NCI-H128 (cell line): Measurements from ENCODE around the gene TFDP1.

Experiments
- DNase-seq: peaks from one replicate; lab custom pipeline; 2025; ENCODE audit not compliant: unreplicated experiment; lab: John Stamatoyannopoulos, UW

The TFDP1 gene

DNA sequence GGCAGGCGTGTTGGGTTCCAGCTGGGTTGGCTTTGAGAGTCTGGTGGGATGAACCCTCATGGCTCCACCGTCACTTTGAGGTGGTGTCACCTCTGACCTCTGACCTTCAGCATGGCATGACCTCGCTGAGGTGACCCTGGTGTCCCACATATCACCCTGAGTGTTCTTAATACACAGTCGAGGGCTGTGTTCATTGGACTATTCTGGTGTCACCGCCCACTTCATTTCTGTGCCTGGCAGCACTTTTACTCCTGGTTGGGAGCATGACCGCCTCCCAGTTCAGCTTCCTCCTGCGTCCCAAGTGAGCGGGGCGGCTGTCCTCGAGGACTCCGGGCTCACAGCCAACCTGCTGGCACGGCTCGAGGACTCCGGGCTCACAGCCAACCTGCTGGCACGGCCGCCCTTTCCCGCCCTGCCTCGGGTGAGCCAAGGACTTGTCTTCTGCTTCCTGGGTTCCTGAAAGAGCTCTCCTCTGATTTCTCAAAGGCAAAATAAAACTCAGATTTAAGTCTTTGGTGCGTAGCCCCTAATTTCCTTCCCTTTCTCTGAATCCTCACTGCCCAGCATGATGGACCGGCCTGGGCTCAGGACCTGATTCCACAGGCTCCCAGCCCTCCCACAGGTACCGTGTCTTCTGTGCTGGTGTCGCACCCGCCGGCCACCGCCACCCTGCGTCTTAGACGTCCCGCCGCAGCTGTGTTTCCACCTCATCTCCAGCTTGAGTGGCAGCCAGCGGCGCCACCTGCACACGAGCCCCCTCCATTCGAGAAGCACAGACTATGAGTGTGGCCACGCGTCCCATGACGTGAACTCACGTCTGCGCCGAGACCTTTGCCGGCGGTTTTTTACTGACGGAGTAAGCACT is 63.0 kb downstream of the TFDP1 start:
- peak; percentile 80 for DNase-seq

DNA sequence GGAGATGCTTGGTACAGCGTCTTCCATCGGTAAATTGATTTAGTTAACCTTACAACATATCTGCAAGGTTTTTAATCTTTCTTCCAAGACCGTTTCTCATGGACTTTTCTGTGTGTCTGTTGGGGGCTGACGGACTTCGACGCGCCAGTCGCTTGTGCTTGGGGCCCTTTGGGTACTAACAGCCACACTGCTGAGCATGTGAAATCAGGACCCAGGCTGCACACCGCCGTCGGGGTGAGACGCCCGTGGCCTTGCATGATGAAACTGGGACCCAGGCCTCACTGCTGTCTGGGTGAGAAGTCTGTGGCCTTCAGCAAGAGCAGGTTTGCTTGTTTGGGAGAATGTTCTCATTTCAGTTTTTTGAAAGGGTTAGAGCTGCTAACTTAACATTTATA is 63.7 kb downstream of the TFDP1 start:
- no peak for DNase-seq

DNA sequence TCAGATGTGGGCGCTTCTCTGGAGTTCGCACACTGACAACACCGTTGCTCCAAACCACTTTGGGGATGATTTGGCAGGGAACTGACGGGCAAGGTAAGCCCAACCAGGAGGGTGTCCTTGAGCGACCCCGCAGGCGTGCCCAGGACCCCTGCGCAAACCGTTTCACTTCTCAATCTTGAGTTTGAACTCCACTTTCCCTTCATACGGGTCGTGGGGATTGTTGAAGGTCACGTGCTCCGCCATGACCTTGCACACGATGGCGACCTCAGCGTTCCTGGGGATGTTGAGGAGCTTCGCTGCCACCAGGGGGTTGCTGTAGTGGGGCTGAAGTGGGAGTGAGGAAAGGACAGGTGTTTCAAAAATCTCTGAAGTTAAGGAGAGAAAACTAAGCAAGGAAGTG is 64.7 kb downstream of the TFDP1 start:
- DNase-seq: no peak

GRCh38 chr13:113650275-113650674 is 65.7 kb downstream of the TFDP1 start:
- DNase-seq: no peak

GRCh38 chr13:113650731-113651148 is 66.2 kb downstream of the TFDP1 start:
- DNase-seq: no peak

DNA sequence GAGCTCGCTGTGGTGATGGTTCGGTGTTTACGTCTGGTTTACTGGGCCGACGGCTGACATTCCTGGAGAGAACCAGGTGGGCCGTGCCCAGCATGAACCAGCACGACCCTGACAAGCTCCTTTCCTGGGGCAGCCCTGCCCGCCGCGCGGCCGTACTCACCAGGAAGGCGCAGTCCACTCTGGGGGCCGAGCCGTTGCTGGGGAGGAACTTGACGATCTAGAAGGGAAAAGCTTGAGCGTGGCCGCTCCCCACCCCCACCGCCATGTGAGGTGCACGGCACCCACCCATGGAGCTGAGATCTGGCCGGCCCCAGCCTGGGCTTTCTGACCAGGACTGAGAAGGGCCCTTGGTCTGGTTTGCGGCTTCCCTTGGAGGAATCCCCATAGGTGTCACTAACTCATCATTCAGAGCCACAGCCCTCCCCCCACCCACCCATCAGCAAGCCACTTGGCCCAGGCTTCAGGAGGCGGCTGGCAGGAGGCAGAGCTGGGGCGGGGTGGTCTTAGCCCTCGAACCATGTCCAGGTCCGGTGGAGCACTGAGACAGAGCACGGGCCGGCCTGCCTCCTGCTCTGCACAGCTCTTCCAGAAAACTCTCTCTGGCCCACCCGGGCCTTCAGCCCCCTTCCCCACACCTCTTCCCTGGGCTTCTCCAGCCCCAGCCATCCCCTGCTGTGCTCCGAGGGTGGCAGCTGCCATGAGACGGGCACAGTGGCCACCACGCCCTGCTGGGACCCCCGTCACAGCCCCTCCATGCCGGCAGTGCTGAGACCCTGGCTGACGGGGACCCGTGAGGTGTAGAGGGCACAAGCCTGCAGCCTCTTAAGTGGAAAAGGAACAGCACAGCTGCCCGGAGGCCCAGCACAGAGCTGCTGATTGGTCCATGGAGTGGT is 67.2 kb downstream of the TFDP1 start:
- no peak for DNase-seq

- DNase-seq: no peak
Measured at GRCh38 chr13:113652404-113653263, 68.1 kb downstream of the TFDP1 start.

- DNase-seq: no peak
Measured at GRCh38 chr13:113653264-113654174, 69.0 kb downstream of the TFDP1 start.

DNA sequence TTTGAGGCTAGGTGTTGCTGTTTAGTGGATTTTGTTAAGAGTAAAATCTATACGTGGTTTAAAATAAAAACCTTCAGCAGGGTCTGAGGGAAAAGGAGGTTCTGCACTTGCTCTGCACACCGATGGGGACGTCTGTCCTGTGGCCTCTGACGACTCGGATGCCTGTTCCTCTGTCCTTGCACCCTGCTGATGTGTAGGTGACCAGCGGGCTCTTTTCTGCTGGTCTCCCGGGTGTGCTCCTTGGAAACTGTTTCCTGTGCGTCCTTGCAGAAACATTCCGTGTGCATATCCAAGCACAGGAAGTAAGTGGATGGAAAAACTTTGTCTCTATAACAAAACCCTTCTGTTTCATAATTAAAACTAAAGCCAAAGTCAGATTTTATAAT is 69.6 kb downstream of the TFDP1 start:
- DNase-seq: no peak

DNA sequence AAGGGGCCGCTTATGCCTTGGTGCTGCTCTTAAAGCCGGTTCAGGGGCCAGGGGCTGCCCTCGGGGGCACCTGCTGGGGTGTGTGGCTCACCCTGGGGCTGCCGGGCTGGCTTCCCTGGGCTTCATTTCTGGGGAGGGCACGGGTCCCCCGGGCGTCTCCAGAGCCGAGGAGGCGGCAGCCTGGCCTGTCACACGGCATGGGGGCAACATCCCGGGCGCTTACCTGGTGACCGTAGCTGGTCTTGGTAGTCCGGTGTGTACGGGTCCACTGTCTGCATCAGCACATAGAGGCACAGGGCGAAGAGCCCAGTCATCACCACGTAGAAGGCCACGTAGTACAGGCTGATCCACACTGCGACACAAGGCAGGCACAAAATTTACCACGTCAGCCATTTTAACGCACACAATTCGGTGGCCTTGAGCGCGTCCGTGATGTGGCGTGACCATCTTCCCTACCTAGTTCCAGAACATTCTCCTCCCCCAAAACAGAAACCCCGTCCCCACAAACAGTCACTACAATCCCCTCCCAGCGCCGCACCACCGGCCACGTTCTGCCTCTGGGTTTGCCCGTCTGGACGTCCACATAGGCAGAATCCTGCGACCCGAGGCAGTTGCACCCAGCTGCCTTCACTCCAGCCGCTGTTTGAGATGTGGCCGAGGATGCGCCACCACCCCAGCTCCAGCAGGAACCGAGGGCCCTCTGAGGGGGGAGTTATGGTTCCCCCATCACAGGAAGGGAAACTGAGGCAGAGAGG is 70.2 kb downstream of the TFDP1 start:
- DNase-seq: no peak

DNA sequence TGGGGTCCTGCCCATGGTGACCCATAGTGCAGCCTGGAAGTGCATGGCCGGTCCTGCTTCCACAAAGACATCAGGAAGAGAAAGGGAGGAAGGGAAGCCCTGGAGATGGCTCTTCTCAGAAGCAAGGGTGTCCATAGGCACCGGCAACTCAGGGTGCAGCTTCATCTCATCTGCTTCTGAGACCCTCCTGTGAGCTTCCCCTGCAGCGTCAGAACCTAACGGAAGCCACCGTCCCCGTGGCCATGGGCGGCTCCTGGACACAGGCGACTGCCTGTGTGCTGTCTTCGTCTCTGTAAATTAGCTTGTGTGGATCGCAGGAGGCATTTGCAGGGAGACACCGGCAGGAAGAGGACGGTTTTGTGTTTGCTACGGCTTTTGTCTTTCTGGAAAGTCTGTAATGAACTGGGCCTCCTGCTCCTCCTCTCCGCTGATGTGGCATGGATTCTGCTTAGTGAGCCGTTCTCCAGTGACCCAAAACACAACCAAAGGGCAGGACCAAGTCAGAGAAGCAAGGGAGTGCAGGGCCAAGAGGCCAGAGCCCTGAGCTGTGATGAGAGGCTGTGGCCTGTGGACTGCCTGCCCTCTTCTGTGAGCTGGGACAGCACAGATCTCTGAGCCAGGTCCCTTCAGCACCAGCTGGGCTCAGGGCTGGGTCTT is 70.9 kb downstream of the TFDP1 start:
- no peak for DNase-seq

GRCh38 chr13:113656003-113656588 is 71.5 kb downstream of the TFDP1 start:
- no peak for DNase-seq

- no peak for DNase-seq
Measured at GRCh38 chr13:113656831-113657671, 72.5 kb downstream of the TFDP1 start.

GRCh38 chr13:113657851-113658741 is 73.5 kb downstream of the TFDP1 start, which contains the start of gene ATP4B:
Gene ATP4B (minus strand): TSS chr13:113658198. CDS start chr13:113658144, 54 bp downstream.
- DNase-seq: no peak

GRCh38 chr13:113658836-113659235 is 74.3 kb downstream of the TFDP1 start:
- DNase-seq: no peak

- DNase-seq: no peak
Measured at GRCh38 chr13:113659337-113659736, 74.8 kb downstream of the TFDP1 start.
